RWPE2 (cell line): ENCODE results near the gene INO80B.
A peak's percentile ranks its signal among the peaks of the same experiment; 100 is the strongest.
"Not testable (repeated sequence)": the region's sequence is repeated elsewhere in the genome, so short reads cannot be mapped to it uniquely, and the experiment has no call there.

ENCODE experiments used
- ATAC-seq: fragments of 200-7000 bp; cut with Tn5 transposase; 3 replicates; pipeline ENCODE4 v1.9.1; 2021; ENCODE audit warnings: low read depth
- DNase-seq: peaks from one replicate; pipeline ENCODE4 v3.0.0-alpha.2; 2020; ENCODE audit warnings: low spot score
- H3K27ac ChIP-seq: fragments of 450-650 bp; 2 replicates; pipeline ENCODE4 v1.5.1; 2017; ENCODE audit warnings: mild to moderate bottlenecking; ENCODE audit not compliant: poor library complexity, severe bottlenecking
- H3K27me3 ChIP-seq: fragments of 250-450 bp; sonication (Bioruptor Pico); 2 replicates; pipeline ENCODE4 v1.5.1; 2021; ENCODE audit warnings: mild to moderate bottlenecking, moderate library complexity; ENCODE audit not compliant: insufficient read depth, poor library complexity, severe bottlenecking
- H3K36me3 ChIP-seq: fragments of 250-450 bp; sonication (Bioruptor Pico); 2 replicates; pipeline ENCODE4 v1.5.1; 2020; ENCODE audit warnings: low read depth, mild to moderate bottlenecking, moderate library complexity
- H3K4me1 ChIP-seq: fragments of 250-450 bp; sonication (Bioruptor Pico); 2 replicates; pipeline ENCODE4 v1.5.1; 2021; ENCODE audit warnings: mild to moderate bottlenecking, moderate library complexity; ENCODE audit not compliant: insufficient read depth, poor library complexity, severe bottlenecking
- H3K4me3 ChIP-seq: fragments of 250-450 bp; sonication (Bioruptor Pico); 2 replicates; pipeline ENCODE4 v1.5.1; 2021; ENCODE audit warnings: mild to moderate bottlenecking, moderate library complexity; ENCODE audit not compliant: severe bottlenecking
- H3K9me3 ChIP-seq: fragments of 250-450 bp; sonication (Bioruptor Pico); 2 replicates; pipeline ENCODE4 v1.5.1; 2021; ENCODE audit warnings: mild to moderate bottlenecking, moderate library complexity; ENCODE audit not compliant: severe bottlenecking
- TF ChIP-seq, protein P1 (sequence below): fragments of 450-650 bp; IDR thresholded peaks from one replicate; pipeline ENCODE4 v1.5.1; 2017; ENCODE audit warnings: mild to moderate bottlenecking, moderate library complexity; ENCODE audit not compliant: poor library complexity, severe bottlenecking

INO80B gene

GRCh38 chr2:74474899-74475298 is 20.0 kb downstream of the INO80B start:
- Histone ChIP-seq H3K9me3 (no peaks in the 10 kb centered on the region), H3K27me3 (no peaks in the 10 kb centered on the region), H3K27ac (no peak overlapping the region), H3K36me3 (peaks cover 35% of the 10 kb centered on the region), H3K4me1 (peaks cover 3% of the 10 kb centered on the region), H3K4me3 (no peak overlapping the region)
- TF ChIP-seq, protein P1, sequence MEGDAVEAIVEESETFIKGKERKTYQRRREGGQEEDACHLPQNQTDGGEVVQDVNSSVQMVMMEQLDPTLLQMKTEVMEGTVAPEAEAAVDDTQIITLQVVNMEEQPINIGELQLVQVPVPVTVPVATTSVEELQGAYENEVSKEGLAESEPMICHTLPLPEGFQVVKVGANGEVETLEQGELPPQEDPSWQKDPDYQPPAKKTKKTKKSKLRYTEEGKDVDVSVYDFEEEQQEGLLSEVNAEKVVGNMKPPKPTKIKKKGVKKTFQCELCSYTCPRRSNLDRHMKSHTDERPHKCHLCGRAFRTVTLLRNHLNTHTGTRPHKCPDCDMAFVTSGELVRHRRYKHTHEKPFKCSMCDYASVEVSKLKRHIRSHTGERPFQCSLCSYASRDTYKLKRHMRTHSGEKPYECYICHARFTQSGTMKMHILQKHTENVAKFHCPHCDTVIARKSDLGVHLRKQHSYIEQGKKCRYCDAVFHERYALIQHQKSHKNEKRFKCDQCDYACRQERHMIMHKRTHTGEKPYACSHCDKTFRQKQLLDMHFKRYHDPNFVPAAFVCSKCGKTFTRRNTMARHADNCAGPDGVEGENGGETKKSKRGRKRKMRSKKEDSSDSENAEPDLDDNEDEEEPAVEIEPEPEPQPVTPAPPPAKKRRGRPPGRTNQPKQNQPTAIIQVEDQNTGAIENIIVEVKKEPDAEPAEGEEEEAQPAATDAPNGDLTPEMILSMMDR: no peak
- ATAC-seq: no peak
- DNase-seq: no peak

- ATAC-seq: no peak
- peaks cover 34% of the 10 kb centered on the region for H3K36me3 ChIP-seq
- H3K9me3 ChIP-seq: no peaks in the 10 kb centered on the region
- H3K27me3 ChIP-seq: no peaks in the 10 kb centered on the region
- TF ChIP-seq, protein P1: no peak
- H3K4me3 ChIP-seq: peak overlapping the region; percentile 67
- no peaks in the 10 kb centered on the region for H3K4me1 ChIP-seq
- DNase-seq: no peak
- H3K27ac ChIP-seq: peak overlapping the region; percentile 54
Observed at GRCh38 chr2:74481431-74481830, 26.5 kb downstream of the INO80B start.

- no peaks in the 10 kb centered on the region for H3K9me3 ChIP-seq
- no peaks in the 10 kb centered on the region for H3K27me3 ChIP-seq
- H3K36me3 ChIP-seq: peaks cover 36% of the 10 kb centered on the region
- TF ChIP-seq, protein P1: no peak
- peak overlapping the region; percentile 67 for H3K4me3 ChIP-seq
- no peaks in the 10 kb centered on the region for H3K4me1 ChIP-seq
- H3K27ac ChIP-seq: peak overlapping the region; percentile 54
- DNase-seq (no peak), ATAC-seq (peak; percentile 46)
Observed at GRCh38 chr2:74481961-74482800, 27.3 kb downstream of the INO80B start.

- peak; percentile 93 for ATAC-seq
Observed at GRCh38 chr2:74482801-74483674, 28.2 kb downstream of the INO80B start, which contains the start of the genes CCDC142 and TTC31. Gene CCDC142 (minus strand): TSS chr2:74482998. CDS start chr2:74482837, 161 bp downstream. Gene TTC31 (plus strand): TSS chr2:74483081. CDS start chr2:74483096, 15 bp downstream.

DNA sequence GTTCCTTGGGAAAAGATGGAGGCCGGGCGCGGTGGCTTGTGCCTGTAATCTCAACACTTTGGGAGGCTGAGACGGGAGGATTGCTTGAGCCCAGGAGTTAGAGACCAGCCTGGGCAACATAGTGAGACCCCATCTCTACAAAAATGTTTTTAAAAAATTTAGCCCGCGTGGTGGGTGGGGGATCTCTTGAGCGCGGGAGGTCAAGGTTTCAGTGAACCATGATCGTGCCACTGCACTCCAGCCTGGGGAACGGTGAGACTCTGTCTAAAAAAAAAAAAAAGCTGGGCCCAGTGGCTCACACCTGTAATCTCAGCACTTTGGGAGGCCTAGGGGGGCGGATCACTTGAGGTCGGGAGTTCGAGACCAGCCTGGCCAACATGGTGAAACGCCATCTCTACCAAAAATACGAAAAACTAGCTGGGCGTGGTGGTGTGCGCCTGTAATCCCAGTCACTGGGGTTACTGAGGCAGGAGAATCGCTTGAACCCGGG is 28.8 kb downstream of the INO80B start:
- H3K27me3 ChIP-seq, H3K4me1 ChIP-seq, DNase-seq, H3K9me3 ChIP-seq, ATAC-seq: not testable (repeated sequence)
- Histone ChIP-seq H3K27ac (peak overlapping the region; percentile 54), H3K36me3 (peaks cover 43% of the 10 kb centered on the region), H3K4me3 (peak overlapping the region; percentile 67)

More at GRCh38 chr2:74482801-74483674, 28.2 kb downstream of the INO80B start, which contains the start of the genes CCDC142 and TTC31:
- H3K27ac ChIP-seq: peak within 1 kb of the TSS; percentile 54
- TF ChIP-seq, protein P1: peak; percentile 97
- H3K27me3 ChIP-seq: no peaks in the 10 kb centered on the region
- H3K4me3 ChIP-seq: peak within 1 kb of the TSS; percentile 67
- H3K4me1 ChIP-seq: peaks cover 1% of the 10 kb centered on the region
- H3K36me3 ChIP-seq: peaks cover 40% of the 10 kb centered on the region
- no peaks in the 10 kb centered on the region for H3K9me3 ChIP-seq
- peak; percentile 92 for DNase-seq
